ENCODE measurements around the gene AHRR. TPM values are rescaled to one million over a fixed set of nuclear protein-coding genes. Genes with fewer than 3 reads are reported as not detected.

Gene AHRR
- total and polyA plus RNA-seq, 2 of the 4 experiments (the other 2 are of a cell fraction) = 15.6 to 37.1 TPM

GRCh38 chr5:410911-411517, 89.5 kb downstream of the AHRR start:
- Histone ChIP-seq H2BK15ac (ENCODE audit: low read depth, low read length) (peak overlapping the region; percentile 39; the same call in 1 of the 3 replicates), H2BK5ac (ENCODE audit: low read depth, low read length, poor library complexity, severe bottlenecking) (no peak overlapping the region), H4K8ac (ENCODE audit: low read depth in 2 of 2, low read length in 2 of 2) (0 out of 4 replicates have a peak overlapping the region, but pooled peaks of 1 of the 2 experiments have one; percentile 8), H2AK5ac (ENCODE audit: low read depth, low read length) (0 out of 2 replicates have a peak overlapping the region, but pooled peaks have one; percentile 64), H3K27me3 (ENCODE audit: control insufficient read depth, insufficient read depth, low read length) (no peaks in the 10 kb centered on the region), H3K4me3 (ENCODE audit: insufficient read depth, low read depth, low read length) (no peak overlapping the region), H3K79me1 (ENCODE audit: low read depth in 1 of 2, low read length in 2 of 2) (peaks cover 21 to 73% of the 10 kb centered on the region in 2 experiments), H4K91ac (ENCODE audit: insufficient read depth, low read depth, low read length) (no peak overlapping the region), H3K4me2 (ENCODE audit: low read depth, low read length) (no peak overlapping the region), H3K14ac (replicated peaks; ENCODE audit: low read depth, low read length) (no peak overlapping the region), H2AFZ (replicated peaks; ENCODE audit: low read length, poor library complexity) (no peak overlapping the region), H3K4ac (ENCODE audit: low read depth, low read length) (no peak overlapping the region; the same call in 1 of the 2 replicates), H3K9me1 (ENCODE audit: insufficient read depth, low read length) (peaks cover 16% of the 10 kb centered on the region), H3K4me1 (ENCODE audit: control insufficient read depth, insufficient read depth, low read length) (peaks cover 21% of the 10 kb centered on the region), H3K18ac (ENCODE audit: low read depth, low read length) (no peak overlapping the region), H4K20me1 (ENCODE audit: insufficient read depth, low read length) (no peaks in the 10 kb centered on the region), H3K9ac (ENCODE audit: low read depth, low read length) (no peak overlapping the region), H3K36me3 (ENCODE audit: control insufficient read depth, insufficient read depth, low read length) (peaks cover 18% of the 10 kb centered on the region), H3K27ac (ENCODE audit: insufficient read depth, low read length) (no peak overlapping the region), H3K23ac (ENCODE audit: low read depth, low read length) (no peak overlapping the region), H2BK120ac (ENCODE audit: low read depth, low read length) (peak overlapping the region; percentile 39; the same call in 1 of the 2 replicates), H4K5ac (ENCODE audit: low read depth, low read length) (no peak overlapping the region), H2BK20ac (ENCODE audit: low read depth, low read length) (peak overlapping the region; percentile 77; the same call in 1 of the 2 replicates), H3K9me3 (ENCODE audit: control insufficient read depth, insufficient read depth, low read length) (no peaks in the 10 kb centered on the region), H3K56ac (ENCODE audit: extremely low read depth, insufficient read depth, low read length) (peak overlapping the region; percentile 58), H2AK9ac (replicated peaks; ENCODE audit: low read depth, low read length, poor library complexity) (no peak overlapping the region)
- dilution Hi-C loops (cut with HindIII; ENCODE audit: low sequenced_read_pairs, unreplicated experiment) = no loop called here
- TF ChIP-seq, protein P1, sequence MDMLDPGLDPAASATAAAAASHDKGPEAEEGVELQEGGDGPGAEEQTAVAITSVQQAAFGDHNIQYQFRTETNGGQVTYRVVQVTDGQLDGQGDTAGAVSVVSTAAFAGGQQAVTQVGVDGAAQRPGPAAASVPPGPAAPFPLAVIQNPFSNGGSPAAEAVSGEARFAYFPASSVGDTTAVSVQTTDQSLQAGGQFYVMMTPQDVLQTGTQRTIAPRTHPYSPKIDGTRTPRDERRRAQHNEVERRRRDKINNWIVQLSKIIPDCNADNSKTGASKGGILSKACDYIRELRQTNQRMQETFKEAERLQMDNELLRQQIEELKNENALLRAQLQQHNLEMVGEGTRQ (IDR thresholded peaks at IDR 0.05; ENCODE audit: low read depth, low read length) = no peak
- TF ChIP-seq MXI1 (IDR thresholded peaks at IDR 0.05; ENCODE audit: borderline replicate concordance, low read depth, low read length) (no peak), MAFK (IDR thresholded peaks at IDR 0.05; ENCODE audit: low read depth, low read length) (no peak), CEBPB (IDR thresholded peaks at IDR 0.05; ENCODE audit: low read depth, low read length) (peak; percentile 86), POLR2A (IDR thresholded peaks at IDR 0.05; ENCODE audit: low read depth, low read length) (no peak)
- ATAC-seq (ENCODE audit: low read depth) (no peak), DNase-seq (peak; percentile 58)
- in situ Hi-C loops (cut with MboI; ENCODE audit: low sequenced_read_pairs) = no loop called here
- CTCF ChIA-PET = no interaction called here
- no TSS peak for BruUV-seq (replicated peaks)
- POLR2A ChIA-PET (ENCODE audit: unreplicated experiment) = no interaction called here
- intact Hi-C loops (cut with micrococcal nuclease) = no loop called here
- no CpG with 5 or more reads among the region's 2 CpGs for WGBS, 2 experiments (ENCODE audit: extremely low coverage in 2 of 2, insufficient read length in 1 of 2)
